Spleen (tissue), 11 donors: ENCODE results near the gene RERE. TPM values are rescaled to one million over a fixed set of nuclear protein-coding genes. Genes with fewer than 3 reads are reported as not detected.

ENCODE experiments used
- DNase-seq: peaks from one replicate; pipeline ENCODE4 v3.0.0-alpha.2; 2020
- H3K27ac ChIP-seq, 8 donors: fragments of 200-600 bp; sonication (generic) in 7 of 8; 1 replicate in 4 of 8; 2 replicates in 4 of 8; pipeline versions ENCODE4 v1.5.0 to v1.8.0; 2016 to 2021; ENCODE audit warnings: inconsistent platforms in 4 of 8, mild to moderate bottlenecking in 4 of 8, moderate library complexity in 1 of 8
- H3K27me3 ChIP-seq, 7 donors: fragments of 200-600 bp; sonication (generic) in 6 of 7; replicated peaks in 1 of 7; 1 replicate in 4 of 7; 2 replicates in 3 of 7; pipeline versions ENCODE4 v1.5.0 to v1.8.0; 2016 to 2021; ENCODE audit warnings: inconsistent platforms in 3 of 7, mild to moderate bottlenecking in 1 of 7
- H3K36me3 ChIP-seq, 6 donors: fragments of 200-600 bp; sonication (generic) in 5 of 6; 1 replicate in 4 of 6; 2 replicates in 2 of 6; pipeline versions ENCODE4 v1.5.0 to v1.8.0; 2016 to 2021; ENCODE audit warnings: inconsistent platforms in 2 of 6
- H3K4me1 ChIP-seq, 6 donors: fragments of 200-600 bp; sonication (generic) in 5 of 6; 1 replicate in 3 of 6; 2 replicates in 3 of 6; pipeline versions ENCODE4 v1.5.0 to v1.8.0; 2016 to 2021; ENCODE audit warnings: inconsistent platforms in 3 of 6
- H3K4me3 ChIP-seq, 8 donors: fragments of 200-600 bp; sonication (generic) in 7 of 8; 1 replicate in 4 of 8; 2 replicates in 4 of 8; pipeline versions ENCODE4 v1.5.0 to v1.8.0; 2016 to 2021; ENCODE audit warnings: inconsistent platforms in 4 of 8, mild to moderate bottlenecking in 4 of 8, moderate library complexity in 2 of 8
- H3K9me3 ChIP-seq, 8 donors: fragments of 200-600 bp; sonication (generic) in 7 of 8; 1 replicate in 4 of 8; 2 replicates in 4 of 8; pipeline versions ENCODE4 v1.5.0 to v1.8.0; 2016 to 2021; ENCODE audit warnings: inconsistent platforms in 4 of 8
- CTCF ChIP-seq, 11 experiments: fragments of 200-600 bp in 7 of 11; fragments of 450-650 bp in 4 of 11; sonication (generic) in 4 of 11; IDR thresholded peaks in 8 of 11; conservative IDR thresholded peaks in 3 of 11; 1 replicate in 7 of 11; 2 replicates in 4 of 11; pipeline versions ENCODE4 v1.4.0 to v1.8.0; 2016 to 2021; ENCODE audit warnings: antibody characterized with exemption in 11 of 11, inconsistent platforms in 4 of 11, mild to moderate bottlenecking in 1 of 11
- POLR2A ChIP-seq, 3 donors: fragments of 450-650 bp; IDR thresholded peaks; one replicate each; pipeline ENCODE4 v1.5.1; 2017; ENCODE audit warnings: antibody characterized with exemption in 3 of 3, mild to moderate bottlenecking in 1 of 3
- POLR2AphosphoS5 ChIP-seq, 3 donors: sonication (generic); formaldehyde crosslinking; IDR thresholded peaks; one replicate each; pipeline ENCODE4 v1.5.1; 2017; ENCODE audit warnings: antibody characterized with exemption in 3 of 3
- WGBS, 5 donors: extraction: QIAGEN DNeasy Blood & Tissue Kit in 3 of 5; methylation state at CpG; one replicate each; pipeline versions ENCODE4 v1.1.5 to v1.1.7; 2013 to 2018; 5-methylcytosine and 5-hydroxymethylcytosine counted together
- intact Hi-C: fragments of 100-400 bp; cut with DNase I; formaldehyde crosslinking; loops from one replicate; pipeline ENCODE4 v1.15.0; 2023; ENCODE audit warnings: low total_unique reads
- polyA plus RNA-seq, 3 donors: library from polyadenylated mRNA; stranded (reverse); fragments of 200-250 nt; gene quantifications; one replicate each; pipeline ENCODE4 v1.2.1, GENCODE V29; 2013
- total RNA-seq, 7 donors: library from RNA; depleted of rRNA in 3 of 7; stranded (reverse); fragments of >200 nt in 3 of 7; fragmentation: NEBNext Ultra II Directional in 4 of 7; extraction: Animal tissue kit (Norgen Biotek cat#: 25700) in 4 of 7; gene quantifications; one replicate each; pipeline versions ENCODE4 v1.1.0 to v1.2.1, GENCODE V29; 2016 to 2021
- donor health status: healthy with polysubstance abuse.
- donor health status: DM: no; HTN: no; CAD: no; lungs with moderate emphysema.
- donor health status: DM: no; HTN: no; CAD: no.
- donor health status: Bipolar disorder and iron deficiency.
- donor health status: healthy.
- donor health status: DM: no; HTN: no; CAD: no.
- donor health status: DM: yes; HTN: yes; CAD: no.

RERE gene
- total and polyA plus RNA-seq, 10 donors = 10.3 to 149 (median 117) TPM

DNA sequence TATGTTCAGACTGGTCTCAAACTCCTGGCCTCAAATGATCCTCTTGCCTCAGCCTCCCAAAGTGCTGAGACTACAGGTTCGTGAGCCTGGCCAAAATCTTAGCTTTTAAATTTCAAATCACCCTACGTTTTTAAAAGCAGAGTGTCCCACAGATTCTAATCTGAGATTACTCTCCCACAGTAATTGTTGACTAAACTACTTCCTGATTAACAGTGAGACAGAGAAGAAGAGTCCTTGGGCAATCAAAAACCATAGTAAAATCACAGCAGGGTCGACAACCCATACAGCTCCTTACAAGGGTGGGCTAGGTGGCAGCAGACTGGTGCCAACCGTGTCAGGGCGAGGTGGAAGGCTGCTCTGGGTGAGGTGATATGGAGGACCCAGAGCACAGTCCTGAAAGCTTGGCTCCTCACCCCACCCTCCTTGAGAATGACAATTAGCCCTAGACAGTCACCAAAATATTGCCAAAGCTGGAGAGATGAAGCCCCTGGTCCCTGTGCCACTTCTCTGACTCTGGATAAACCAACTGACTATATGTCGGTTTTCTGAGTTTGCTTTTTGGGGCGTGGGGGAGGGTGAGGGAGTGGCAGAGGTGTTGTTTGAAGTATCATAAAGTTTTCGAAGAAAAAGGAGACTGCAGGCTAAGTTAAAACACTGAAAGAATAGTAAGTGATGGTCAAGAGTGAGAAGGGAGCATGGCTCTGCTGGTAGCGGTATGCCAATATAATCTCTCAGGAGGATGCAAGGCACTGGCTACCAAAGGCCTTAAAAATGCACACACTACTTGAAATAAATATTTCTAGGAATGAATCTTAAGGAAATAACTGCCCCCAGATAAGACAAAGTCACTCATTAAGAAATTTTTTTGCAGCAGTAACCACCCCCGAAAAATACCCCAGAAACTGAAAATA lies 412.7 kb downstream of the RERE start:
- intact Hi-C loops = no loop called here
- Histone ChIP-seq H3K4me3 (no peak overlapping the region), H3K27me3 (no peaks in the 10 kb centered on the region), H3K4me1 (peaks cover 28 to 91% (median 47%) of the 10 kb centered on the region in 6 donors), H3K9me3 (no peaks in the 10 kb centered on the region), H3K27ac (peak overlapping the region in 6 of 8 donors; percentile 30 to 69 (median 44)), H3K36me3 (peaks cover 0 to 90% (median 15%) of the 10 kb centered on the region in 6 donors)
- TF ChIP-seq CTCF (IDR thresholded peaks at IDR 0.05 in 8 of 11, conservative IDR thresholded peaks at IDR 0.05 in 3 of 11) (no peak), POLR2A (IDR thresholded peaks at IDR 0.05) (no peak), POLR2AphosphoS5 (IDR thresholded peaks at IDR 0.05) (no peak)
- 75 to 85% (median 79%) methylated on average over 10 of the region's 10 CpGs for WGBS, 5 donors
- no peak for DNase-seq

DNA sequence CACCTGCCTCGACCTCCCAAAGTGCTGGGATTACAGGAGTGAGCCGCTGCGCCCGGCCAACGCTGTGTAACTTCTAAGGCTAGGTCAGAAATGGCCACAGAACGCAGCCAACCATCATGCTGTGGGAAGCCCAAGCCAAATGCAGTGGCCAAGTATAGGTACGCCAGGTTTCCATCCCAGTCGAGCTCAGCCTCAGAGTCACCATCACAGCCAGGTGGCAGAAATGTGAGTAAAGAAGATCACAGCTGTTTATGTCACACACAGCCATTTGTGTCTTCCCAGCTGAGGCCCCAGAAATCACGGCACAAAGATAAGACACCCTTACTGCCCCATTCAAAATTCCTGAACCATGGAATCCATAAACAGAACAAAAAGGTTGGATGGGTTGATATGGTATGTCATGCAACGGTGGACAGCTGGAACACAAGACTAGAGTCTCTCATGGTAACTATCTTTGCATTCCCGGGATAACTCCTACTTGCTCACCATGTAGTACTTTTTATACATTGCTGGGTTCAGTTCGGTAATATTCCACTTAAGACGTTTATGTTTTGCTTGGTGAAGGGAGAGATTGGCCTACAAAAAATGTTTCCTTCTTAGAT lies 415.2 kb downstream of the RERE start:
- Histone ChIP-seq H3K27ac (peak overlapping the region in 1 of 8 donors; percentile 14), H3K4me1 (peaks cover 21 to 91% (median 43%) of the 10 kb centered on the region in 6 donors), H3K4me3 (no peak overlapping the region), H3K27me3 (no peaks in the 10 kb centered on the region), H3K9me3 (no peaks in the 10 kb centered on the region), H3K36me3 (peaks cover 0 to 90% (median 15%) of the 10 kb centered on the region in 6 donors)
- TF ChIP-seq POLR2AphosphoS5 (IDR thresholded peaks at IDR 0.05) (peak; percentile 17 to 40 (median 18)), POLR2A (IDR thresholded peaks at IDR 0.05) (no peak)
- 88 to 96% (median 95%) methylated on average over 13 of the region's 13 CpGs for WGBS, 5 donors
- no peak for DNase-seq
- intact Hi-C loops = no loop called here

GRCh38 chr1:8398677-8399076 lies 418.8 kb downstream of the RERE start:
- Histone ChIP-seq H3K27me3 (no peaks in the 10 kb centered on the region), H3K4me1 (peaks cover 46 to 91% (median 56%) of the 10 kb centered on the region in 6 donors), H3K9me3 (no peaks in the 10 kb centered on the region), H3K4me3 (no peak overlapping the region), H3K36me3 (peaks cover 0 to 59% (median 12%) of the 10 kb centered on the region in 6 donors), H3K27ac (peak overlapping the region in 5 of 8 donors; percentile 28 to 87 (median 85))
- TF ChIP-seq POLR2A (IDR thresholded peaks at IDR 0.05) = no peak
- no peak for TF ChIP-seq POLR2AphosphoS5 (IDR thresholded peaks at IDR 0.05)
- peak in 1 of 11 experiments; percentile 19 for TF ChIP-seq CTCF (IDR thresholded peaks at IDR 0.05 in 8 of 11, conservative IDR thresholded peaks at IDR 0.05 in 3 of 11)
- 85 to 90% (median 88%) methylated on average over 5 of the region's 5 CpGs for WGBS, 5 donors
- DNase-seq = no peak
- intact Hi-C loops = no loop called here

DNA sequence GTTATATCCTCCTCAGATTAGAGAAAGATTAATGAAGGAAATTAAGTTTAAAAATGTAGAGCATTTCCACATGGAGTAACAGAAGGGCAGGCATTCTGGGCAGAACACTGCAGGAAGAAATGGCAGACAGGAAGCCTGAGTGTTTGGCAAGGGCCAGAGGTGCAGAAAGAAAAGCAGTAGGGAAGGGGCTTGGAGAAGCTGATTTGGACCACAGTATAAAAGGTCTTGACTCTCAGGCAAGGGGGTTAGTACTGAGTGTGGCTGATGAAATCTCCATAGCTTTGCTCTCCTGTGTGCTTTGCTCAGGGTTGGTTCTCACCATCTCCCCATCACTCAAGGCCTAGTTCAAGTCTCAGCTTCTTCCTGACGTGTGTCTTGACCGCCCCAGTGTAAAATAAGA lies 419.4 kb downstream of the RERE start:
- Histone ChIP-seq H3K27me3 (no peaks in the 10 kb centered on the region), H3K4me3 (peak overlapping the region in 1 of 8 donors; percentile 6), H3K27ac (peak overlapping the region; percentile 49 to 87 (median 84)), H3K36me3 (peaks cover 0 to 59% (median 12%) of the 10 kb centered on the region in 6 donors), H3K9me3 (no peaks in the 10 kb centered on the region), H3K4me1 (peaks cover 46 to 93% (median 57%) of the 10 kb centered on the region in 6 donors)
- no peak for DNase-seq
- intact Hi-C loops = no loop called here
- WGBS, 5 donors = 83 to 92% (median 90%) methylated on average over 2 of the region's 2 CpGs
- TF ChIP-seq POLR2AphosphoS5 (IDR thresholded peaks at IDR 0.05) = no peak
- no peak for TF ChIP-seq POLR2A (IDR thresholded peaks at IDR 0.05)
